ENCODE data around the gene ZBTB44.

DNA sequence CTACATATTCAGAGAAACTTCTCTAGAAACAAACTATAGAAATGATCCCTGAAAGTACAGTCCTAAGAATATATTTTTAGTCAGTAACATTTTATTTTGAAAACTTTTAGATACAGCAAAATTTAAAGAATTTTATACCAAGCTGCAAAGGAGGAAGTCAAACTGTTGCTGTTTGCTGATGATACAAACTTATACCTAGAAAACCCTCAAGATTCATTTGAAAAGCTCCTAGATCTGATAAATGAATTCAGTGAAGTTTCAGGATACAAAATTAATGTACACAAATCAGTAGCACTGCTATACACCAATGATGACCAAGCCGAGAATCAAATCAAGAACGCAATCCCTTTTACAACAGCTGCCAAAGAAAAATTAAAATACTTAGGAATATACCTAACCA is 10.1 kb downstream of the ZBTB44 start:
- TF ChIP-seq EZH2 (IDR thresholded peaks at IDR 0.05; ENCODE audit: low read length, missing control alignments) (no peak), CTCF (conservative IDR thresholded peaks at IDR 0.05 in 1 of 2, IDR thresholded peaks at IDR 0.05 in 1 of 2; ENCODE audit: low read depth in 1 of 2, low read length in 2 of 2) (no peak)

Data from fibroblast of lung (primary cell).